ENCODE data around the gene GRIK3.

DNA sequence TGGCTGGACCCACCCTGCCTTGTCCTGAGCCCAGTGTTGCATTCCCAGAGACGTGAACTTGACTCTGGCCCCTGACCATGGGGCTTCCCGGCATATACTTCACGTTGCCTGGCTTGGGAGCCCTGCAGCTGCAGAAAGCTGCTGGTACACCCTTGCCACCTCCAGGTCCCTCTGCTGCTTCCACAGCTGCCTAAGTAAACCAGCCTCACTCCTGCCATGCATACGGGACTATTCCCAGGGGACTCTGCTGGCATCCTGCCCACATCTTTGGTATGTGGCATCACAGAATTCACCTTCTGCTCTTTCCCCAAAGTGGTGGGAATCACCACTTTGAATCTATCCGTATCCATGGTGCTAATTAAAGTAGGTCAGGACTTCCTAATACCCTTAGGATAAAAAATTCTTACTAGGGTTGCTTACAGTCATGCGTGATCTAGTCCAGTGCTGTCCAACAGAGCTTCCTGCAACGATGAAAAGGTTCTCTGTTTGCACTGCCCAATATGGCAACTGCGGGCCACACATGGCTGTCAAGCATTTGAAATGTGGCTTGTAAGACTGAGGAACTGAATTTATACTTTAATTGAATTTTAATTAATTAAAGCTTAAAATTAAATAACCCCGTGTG is 203.0 kb downstream of the GRIK3 start:
- TF ChIP-seq, protein P1, sequence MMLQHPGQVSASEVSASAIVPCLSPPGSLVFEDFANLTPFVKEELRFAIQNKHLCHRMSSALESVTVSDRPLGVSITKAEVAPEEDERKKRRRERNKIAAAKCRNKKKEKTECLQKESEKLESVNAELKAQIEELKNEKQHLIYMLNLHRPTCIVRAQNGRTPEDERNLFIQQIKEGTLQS (IDR thresholded peaks at IDR 0.05): no peak
- TF ChIP-seq, protein P2, sequence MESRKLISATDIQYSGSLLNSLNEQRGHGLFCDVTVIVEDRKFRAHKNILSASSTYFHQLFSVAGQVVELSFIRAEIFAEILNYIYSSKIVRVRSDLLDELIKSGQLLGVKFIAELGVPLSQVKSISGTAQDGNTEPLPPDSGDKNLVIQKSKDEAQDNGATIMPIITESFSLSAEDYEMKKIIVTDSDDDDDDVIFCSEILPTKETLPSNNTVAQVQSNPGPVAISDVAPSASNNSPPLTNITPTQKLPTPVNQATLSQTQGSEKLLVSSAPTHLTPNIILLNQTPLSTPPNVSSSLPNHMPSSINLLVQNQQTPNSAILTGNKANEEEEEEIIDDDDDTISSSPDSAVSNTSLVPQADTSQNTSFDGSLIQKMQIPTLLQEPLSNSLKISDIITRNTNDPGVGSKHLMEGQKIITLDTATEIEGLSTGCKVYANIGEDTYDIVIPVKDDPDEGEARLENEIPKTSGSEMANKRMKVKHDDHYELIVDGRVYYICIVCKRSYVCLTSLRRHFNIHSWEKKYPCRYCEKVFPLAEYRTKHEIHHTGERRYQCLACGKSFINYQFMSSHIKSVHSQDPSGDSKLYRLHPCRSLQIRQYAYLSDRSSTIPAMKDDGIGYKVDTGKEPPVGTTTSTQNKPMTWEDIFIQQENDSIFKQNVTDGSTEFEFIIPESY (IDR thresholded peaks at IDR 0.05): no peak
- TF ChIP-seq GABPA (IDR thresholded peaks at IDR 0.05 in 1 of 2, conservative IDR thresholded peaks at IDR 0.05 in 1 of 2) (no peak), RAD21 (IDR thresholded peaks at IDR 0.05) (no peak), EGR1 (IDR thresholded peaks at IDR 0.05; ENCODE audit: low read depth in 2 of 2) (no peak)
- TF ChIP-seq, protein P3, sequence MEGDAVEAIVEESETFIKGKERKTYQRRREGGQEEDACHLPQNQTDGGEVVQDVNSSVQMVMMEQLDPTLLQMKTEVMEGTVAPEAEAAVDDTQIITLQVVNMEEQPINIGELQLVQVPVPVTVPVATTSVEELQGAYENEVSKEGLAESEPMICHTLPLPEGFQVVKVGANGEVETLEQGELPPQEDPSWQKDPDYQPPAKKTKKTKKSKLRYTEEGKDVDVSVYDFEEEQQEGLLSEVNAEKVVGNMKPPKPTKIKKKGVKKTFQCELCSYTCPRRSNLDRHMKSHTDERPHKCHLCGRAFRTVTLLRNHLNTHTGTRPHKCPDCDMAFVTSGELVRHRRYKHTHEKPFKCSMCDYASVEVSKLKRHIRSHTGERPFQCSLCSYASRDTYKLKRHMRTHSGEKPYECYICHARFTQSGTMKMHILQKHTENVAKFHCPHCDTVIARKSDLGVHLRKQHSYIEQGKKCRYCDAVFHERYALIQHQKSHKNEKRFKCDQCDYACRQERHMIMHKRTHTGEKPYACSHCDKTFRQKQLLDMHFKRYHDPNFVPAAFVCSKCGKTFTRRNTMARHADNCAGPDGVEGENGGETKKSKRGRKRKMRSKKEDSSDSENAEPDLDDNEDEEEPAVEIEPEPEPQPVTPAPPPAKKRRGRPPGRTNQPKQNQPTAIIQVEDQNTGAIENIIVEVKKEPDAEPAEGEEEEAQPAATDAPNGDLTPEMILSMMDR (IDR thresholded peaks at IDR 0.05; ENCODE audit: low read depth, low read length, missing input control): no peak
- TF ChIP-seq, protein P4, sequence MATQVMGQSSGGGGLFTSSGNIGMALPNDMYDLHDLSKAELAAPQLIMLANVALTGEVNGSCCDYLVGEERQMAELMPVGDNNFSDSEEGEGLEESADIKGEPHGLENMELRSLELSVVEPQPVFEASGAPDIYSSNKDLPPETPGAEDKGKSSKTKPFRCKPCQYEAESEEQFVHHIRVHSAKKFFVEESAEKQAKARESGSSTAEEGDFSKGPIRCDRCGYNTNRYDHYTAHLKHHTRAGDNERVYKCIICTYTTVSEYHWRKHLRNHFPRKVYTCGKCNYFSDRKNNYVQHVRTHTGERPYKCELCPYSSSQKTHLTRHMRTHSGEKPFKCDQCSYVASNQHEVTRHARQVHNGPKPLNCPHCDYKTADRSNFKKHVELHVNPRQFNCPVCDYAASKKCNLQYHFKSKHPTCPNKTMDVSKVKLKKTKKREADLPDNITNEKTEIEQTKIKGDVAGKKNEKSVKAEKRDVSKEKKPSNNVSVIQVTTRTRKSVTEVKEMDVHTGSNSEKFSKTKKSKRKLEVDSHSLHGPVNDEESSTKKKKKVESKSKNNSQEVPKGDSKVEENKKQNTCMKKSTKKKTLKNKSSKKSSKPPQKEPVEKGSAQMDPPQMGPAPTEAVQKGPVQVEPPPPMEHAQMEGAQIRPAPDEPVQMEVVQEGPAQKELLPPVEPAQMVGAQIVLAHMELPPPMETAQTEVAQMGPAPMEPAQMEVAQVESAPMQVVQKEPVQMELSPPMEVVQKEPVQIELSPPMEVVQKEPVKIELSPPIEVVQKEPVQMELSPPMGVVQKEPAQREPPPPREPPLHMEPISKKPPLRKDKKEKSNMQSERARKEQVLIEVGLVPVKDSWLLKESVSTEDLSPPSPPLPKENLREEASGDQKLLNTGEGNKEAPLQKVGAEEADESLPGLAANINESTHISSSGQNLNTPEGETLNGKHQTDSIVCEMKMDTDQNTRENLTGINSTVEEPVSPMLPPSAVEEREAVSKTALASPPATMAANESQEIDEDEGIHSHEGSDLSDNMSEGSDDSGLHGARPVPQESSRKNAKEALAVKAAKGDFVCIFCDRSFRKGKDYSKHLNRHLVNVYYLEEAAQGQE (IDR thresholded peaks at IDR 0.05): no peak
- TF ChIP-seq, protein P5, sequence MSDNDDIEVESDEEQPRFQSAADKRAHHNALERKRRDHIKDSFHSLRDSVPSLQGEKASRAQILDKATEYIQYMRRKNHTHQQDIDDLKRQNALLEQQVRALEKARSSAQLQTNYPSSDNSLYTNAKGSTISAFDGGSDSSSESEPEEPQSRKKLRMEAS (IDR thresholded peaks at IDR 0.05): no peak

Data from liver (tissue), 3 donors.